ENCODE measurements around the gene RPF1.

The RPF1 gene, protein sequence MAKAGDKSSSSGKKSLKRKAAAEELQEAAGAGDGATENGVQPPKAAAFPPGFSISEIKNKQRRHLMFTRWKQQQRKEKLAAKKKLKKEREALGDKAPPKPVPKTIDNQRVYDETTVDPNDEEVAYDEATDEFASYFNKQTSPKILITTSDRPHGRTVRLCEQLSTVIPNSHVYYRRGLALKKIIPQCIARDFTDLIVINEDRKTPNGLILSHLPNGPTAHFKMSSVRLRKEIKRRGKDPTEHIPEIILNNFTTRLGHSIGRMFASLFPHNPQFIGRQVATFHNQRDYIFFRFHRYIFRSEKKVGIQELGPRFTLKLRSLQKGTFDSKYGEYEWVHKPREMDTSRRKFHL

DNA sequence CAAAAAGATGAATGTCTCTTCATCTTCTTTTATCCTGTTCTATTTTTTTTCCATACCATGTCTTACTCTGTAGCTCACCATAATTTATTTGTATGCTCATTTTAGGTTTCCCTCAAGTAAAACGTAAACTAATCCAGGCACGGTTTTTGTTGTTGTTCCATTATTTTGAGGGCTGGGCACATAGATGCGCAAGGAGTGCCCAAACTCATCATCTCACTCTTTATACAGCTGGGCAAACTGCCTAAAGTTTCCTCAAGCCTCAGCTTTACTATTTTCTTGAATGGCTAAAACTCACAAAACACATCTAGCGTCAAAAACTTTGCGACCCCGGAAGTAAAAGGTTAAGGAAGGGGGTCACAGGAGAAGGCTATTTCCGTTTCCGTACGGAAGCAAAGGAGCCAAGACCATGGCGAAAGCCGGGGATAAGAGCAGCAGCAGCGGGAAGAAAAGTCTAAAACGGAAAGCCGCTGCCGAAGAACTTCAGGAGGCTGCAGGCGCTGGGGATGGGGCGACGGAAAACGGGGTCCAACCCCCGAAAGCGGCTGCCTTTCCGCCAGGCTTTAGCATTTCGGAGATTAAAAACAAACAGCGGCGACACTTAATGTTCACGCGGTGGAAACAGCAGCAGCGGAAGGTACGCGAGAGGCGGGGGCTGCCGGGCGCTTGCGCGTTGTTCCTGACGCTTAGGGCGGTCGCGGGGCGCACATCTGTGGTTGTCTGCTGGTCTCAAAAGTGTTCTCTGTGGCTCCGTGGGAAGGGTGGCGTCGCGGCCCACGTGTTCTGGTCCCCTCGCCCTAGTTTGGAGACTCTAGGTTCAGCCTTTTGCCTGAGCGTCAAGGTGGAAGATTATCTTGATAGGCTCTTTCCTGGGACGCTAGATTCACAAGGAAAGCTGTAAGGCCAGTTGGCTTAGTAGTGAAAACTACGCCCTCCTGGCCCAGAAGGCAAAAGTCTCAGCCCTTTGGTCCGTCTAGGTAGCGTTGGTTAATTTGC is at the start of gene RPF1:
Gene RPF1 (plus strand): TSS at position 391 of the 993 bp plus-strand sequence. CDS start 16 bp downstream, at position 407.
- TF ChIP-seq, protein P1, sequence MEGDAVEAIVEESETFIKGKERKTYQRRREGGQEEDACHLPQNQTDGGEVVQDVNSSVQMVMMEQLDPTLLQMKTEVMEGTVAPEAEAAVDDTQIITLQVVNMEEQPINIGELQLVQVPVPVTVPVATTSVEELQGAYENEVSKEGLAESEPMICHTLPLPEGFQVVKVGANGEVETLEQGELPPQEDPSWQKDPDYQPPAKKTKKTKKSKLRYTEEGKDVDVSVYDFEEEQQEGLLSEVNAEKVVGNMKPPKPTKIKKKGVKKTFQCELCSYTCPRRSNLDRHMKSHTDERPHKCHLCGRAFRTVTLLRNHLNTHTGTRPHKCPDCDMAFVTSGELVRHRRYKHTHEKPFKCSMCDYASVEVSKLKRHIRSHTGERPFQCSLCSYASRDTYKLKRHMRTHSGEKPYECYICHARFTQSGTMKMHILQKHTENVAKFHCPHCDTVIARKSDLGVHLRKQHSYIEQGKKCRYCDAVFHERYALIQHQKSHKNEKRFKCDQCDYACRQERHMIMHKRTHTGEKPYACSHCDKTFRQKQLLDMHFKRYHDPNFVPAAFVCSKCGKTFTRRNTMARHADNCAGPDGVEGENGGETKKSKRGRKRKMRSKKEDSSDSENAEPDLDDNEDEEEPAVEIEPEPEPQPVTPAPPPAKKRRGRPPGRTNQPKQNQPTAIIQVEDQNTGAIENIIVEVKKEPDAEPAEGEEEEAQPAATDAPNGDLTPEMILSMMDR (conservative IDR thresholded peaks at IDR 0.05; ENCODE audit: low read length) = 0 out of 2 replicates have a peak, but pooled peaks have one; percentile 5
- peak within 1 kb of the TSS; percentile 75 for H3K4me3 ChIP-seq (ENCODE audit: low read length)
- peak; percentile 80 for DNase-seq (ENCODE audit: low read depth)

DNA sequence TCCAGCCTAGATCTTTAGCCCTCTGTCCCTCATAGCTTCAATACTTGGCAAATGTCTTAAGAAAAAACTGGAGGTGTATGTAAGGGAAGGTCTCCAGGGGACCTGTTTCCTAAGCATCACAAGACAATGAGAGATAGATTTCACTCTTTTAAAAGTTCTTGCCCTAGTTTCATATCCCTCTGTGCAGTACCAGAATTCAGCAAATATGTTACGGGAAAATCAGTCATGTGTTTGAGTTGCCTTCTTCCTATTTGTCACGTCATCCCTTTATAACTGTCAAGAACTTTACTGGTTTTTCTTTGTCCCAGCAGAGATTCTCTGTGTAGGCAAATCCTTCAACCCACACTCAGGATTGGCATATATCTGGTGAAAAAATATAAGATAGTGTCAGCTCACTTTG is 48.5 kb upstream of the RPF1 start:
- no peak for DNase-seq (ENCODE audit: low read depth)
- no peak overlapping the region for H3K4me3 ChIP-seq (ENCODE audit: low read length)
- TF ChIP-seq, protein P1 (conservative IDR thresholded peaks at IDR 0.05; ENCODE audit: low read length) = no peak

DNA sequence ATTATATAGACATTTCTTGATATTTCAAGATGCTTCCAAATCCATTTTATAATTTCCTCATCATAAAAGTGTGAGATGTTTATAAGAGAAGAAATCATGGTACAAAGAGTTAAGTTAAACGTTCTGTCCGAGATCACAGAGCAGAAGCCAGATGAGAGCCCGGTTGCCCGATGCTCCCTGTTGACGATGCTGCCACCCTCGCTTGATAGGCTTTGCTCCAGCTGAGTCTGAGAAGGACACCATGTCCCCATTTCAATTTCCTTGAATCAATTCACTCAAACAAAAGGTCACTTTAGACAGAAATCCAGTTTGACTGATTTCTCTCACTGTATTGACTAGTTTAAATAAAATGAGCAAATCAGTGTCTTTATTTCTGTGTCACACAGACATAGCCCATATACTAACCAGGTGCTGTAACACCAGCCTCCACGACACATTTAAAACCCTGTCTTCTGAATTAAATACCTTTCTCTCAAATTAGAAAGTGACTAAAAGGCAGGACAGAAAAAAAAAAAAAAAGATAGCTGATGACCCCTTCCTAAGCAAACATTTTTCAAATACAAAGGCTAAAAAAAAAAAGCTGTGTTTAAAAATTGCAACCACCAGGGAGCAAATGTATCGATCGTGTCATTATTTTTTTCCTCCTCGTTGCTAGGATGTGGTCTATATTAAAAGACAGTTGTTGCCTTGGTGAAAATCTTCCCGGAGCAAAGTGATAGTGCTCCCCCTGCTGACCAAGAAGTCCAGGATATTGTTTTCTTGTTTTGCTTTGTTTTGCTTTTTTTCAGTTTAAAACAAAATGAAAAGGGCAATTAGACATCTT is 45.6 kb upstream of the RPF1 start:
- peak overlapping the region; percentile 7; the same call in 1 of the 2 replicates for H3K4me3 ChIP-seq (ENCODE audit: low read length)
- DNase-seq (ENCODE audit: low read depth) = peak; percentile 79
- TF ChIP-seq, protein P1 (conservative IDR thresholded peaks at IDR 0.05; ENCODE audit: low read length) = peak; percentile 88

DNA sequence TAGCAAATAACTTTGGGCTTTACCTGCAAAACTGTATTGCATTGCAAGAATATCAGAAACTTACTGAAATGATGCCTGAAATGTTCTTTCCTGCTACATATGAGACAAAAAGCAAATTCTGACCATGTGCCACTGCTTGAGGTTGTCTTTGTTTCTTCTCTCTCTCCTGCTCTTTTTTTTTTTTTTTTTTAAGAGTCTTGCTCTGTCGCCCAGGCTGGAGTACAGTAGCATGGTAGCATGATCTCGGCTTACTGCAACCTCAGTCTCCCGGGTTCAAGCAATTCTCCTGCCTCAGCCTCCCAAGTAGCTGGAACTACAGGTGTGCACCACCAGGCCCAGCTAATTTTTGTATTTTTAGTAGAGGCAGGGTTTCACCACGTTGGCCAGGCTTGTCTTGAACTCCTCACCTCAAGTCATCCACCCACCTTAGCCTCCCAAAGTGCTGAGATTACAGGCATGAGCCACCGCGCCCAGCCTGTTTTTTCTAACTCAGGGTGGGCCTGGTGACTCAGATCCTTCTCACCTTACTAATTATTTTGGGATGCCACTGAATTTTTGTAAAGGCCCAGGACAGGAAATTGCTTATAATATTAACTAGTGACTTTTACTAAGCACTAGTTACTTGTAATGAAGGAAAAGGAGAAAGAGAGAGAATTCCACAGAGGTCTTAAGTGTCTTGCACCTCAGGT is 44.8 kb upstream of the RPF1 start:
- TF ChIP-seq, protein P1 (conservative IDR thresholded peaks at IDR 0.05; ENCODE audit: low read length) = no peak
- DNase-seq (ENCODE audit: low read depth) = no peak
- no peak overlapping the region for H3K4me3 ChIP-seq (ENCODE audit: low read length)

DNA sequence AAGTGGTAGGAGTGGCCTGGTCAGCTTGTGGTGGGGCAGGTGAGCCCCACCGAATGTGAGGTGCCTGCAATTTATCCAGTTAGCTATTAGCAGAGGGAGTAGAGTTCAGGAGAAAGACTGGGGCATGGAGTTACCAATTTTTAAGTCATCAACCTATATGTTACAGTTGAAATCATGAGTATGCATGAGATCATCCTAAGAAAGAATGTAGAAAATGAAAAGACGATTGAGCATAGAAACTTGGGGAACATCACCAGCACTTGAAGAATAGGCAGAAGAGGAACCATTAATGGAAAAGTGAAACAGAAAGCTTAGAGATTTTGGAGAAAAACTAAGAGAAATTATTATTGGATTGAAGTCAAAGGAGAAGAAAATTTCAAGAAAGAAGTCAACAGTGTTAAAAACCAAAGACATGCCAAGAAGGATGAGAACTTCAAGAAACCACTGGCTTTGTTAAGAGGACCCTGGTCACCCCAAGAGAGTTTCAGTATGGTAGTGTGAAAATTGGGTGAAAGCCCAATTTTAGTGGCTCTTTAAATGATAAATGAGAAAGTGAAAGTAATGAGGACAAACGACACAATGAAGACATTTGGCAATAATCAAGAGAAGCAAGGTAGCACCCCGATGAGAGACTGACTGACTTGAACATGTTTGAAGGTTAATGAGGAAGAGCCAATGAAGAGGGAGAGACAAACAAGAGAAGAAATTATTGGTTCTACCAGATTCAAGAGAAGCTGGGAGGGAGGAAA is 44.1 kb upstream of the RPF1 start:
- no peak overlapping the region for H3K4me3 ChIP-seq (ENCODE audit: low read length)
- TF ChIP-seq, protein P1 (conservative IDR thresholded peaks at IDR 0.05; ENCODE audit: low read length) = no peak
- DNase-seq (ENCODE audit: low read depth) = no peak

Data from AG10803 (cell line).